ENCODE results near the gene PIK3C2G. TPM values are rescaled to one million over a fixed set of nuclear protein-coding genes. Genes with fewer than 3 reads are reported as not detected.

PIK3C2G gene
- polyA plus RNA-seq, 1 donor (not counting 4 experiments of a cell fraction or from before 2014, with no cell fraction given): 3.7 TPM

GRCh38 chr12:18277196-18277595, 15.9 kb downstream of the PIK3C2G start:
- no peaks in the 10 kb centered on the region for H3K9me3 ChIP-seq (ENCODE audit: control insufficient read depth, low read depth, low read length)
- no peak overlapping the region for H3K27ac ChIP-seq (ENCODE audit: control insufficient read depth, insufficient read depth, low read length)
- no peak overlapping the region for H3K9ac ChIP-seq (ENCODE audit: control insufficient read depth, extremely low read depth, insufficient read depth, low read length)
- H2AFZ ChIP-seq (ENCODE audit: control insufficient read depth, low read length): peak overlapping the region; percentile 57
- peak overlapping the region; percentile 35 for H3K4me2 ChIP-seq (ENCODE audit: control insufficient read depth, extremely low read depth, insufficient read depth, low read depth, low read length)
- H3K27me3 ChIP-seq (ENCODE audit: control insufficient read depth, extremely low read depth, insufficient read depth, low read length): no peaks in the 10 kb centered on the region
- H3K9me1 ChIP-seq (ENCODE audit: control insufficient read depth, extremely low read depth, insufficient read depth, low read length): no peaks in the 10 kb centered on the region
- no peak for DNase-seq (ENCODE audit: low read depth, low spot score)
- H3K79me2 ChIP-seq (ENCODE audit: control insufficient read depth, insufficient read depth, low read length): peaks cover 3% of the 10 kb centered on the region
- H3K36me3 ChIP-seq (ENCODE audit: control insufficient read depth in 2 of 2, extremely low read depth in 1 of 2, insufficient read depth in 2 of 2, low read length in 2 of 2): no peaks in the 10 kb centered on the region
- dilution Hi-C loops (cut with MboI; ENCODE audit: extremely low pct_ligation_motif_present, low sequenced_read_pairs): no loop called here
- no peaks in the 10 kb centered on the region for H4K20me1 ChIP-seq (ENCODE audit: control insufficient read depth, extremely low read depth, insufficient read depth, low read length)
- peak; percentile 34 for FAIRE-seq
- H3K4me1 ChIP-seq (ENCODE audit: control insufficient read depth, extremely low read depth, insufficient read depth, low read length): peaks cover 25% of the 10 kb centered on the region
- peak overlapping the region in 1 of 3 experiments; percentile 47 for H3K4me3 ChIP-seq (ENCODE audit: control insufficient read depth in 2 of 3, extremely low read depth in 1 of 3, insufficient read depth in 2 of 3, low read depth in 1 of 3, low read length in 3 of 3)
- TF ChIP-seq CTCF (optimal IDR thresholded peaks at IDR 0.05 in 1 of 3, IDR thresholded peaks at IDR 0.05 in 1 of 3, conservative IDR thresholded peaks at IDR 0.05 in 1 of 3; ENCODE audit: extremely low read depth in 1 of 3, insufficient read depth in 2 of 3, low read length in 3 of 3) (no peak), EZH2 (IDR thresholded peaks at IDR 0.05; ENCODE audit: low read length) (no peak)

- no peaks in the 10 kb centered on the region for H3K36me3 ChIP-seq (ENCODE audit: control insufficient read depth in 2 of 2, extremely low read depth in 1 of 2, insufficient read depth in 2 of 2, low read length in 2 of 2)
- H3K4me2 ChIP-seq (ENCODE audit: control insufficient read depth, extremely low read depth, insufficient read depth, low read depth, low read length): no peak overlapping the region
- no peak overlapping the region for H2AFZ ChIP-seq (ENCODE audit: control insufficient read depth, low read length)
- peaks cover 32% of the 10 kb centered on the region for H3K4me1 ChIP-seq (ENCODE audit: control insufficient read depth, extremely low read depth, insufficient read depth, low read length)
- H3K9ac ChIP-seq (ENCODE audit: control insufficient read depth, extremely low read depth, insufficient read depth, low read length): no peak overlapping the region
- no peaks in the 10 kb centered on the region for H4K20me1 ChIP-seq (ENCODE audit: control insufficient read depth, extremely low read depth, insufficient read depth, low read length)
- no peaks in the 10 kb centered on the region for H3K27me3 ChIP-seq (ENCODE audit: control insufficient read depth, extremely low read depth, insufficient read depth, low read length)
- FAIRE-seq: no peak
- no peaks in the 10 kb centered on the region for H3K9me3 ChIP-seq (ENCODE audit: control insufficient read depth, low read depth, low read length)
- H3K9me1 ChIP-seq (ENCODE audit: control insufficient read depth, extremely low read depth, insufficient read depth, low read length): no peaks in the 10 kb centered on the region
- no peak for TF ChIP-seq CTCF (optimal IDR thresholded peaks at IDR 0.05 in 1 of 3, IDR thresholded peaks at IDR 0.05 in 1 of 3, conservative IDR thresholded peaks at IDR 0.05 in 1 of 3; ENCODE audit: extremely low read depth in 1 of 3, insufficient read depth in 2 of 3, low read length in 3 of 3)
- dilution Hi-C loops (cut with MboI; ENCODE audit: extremely low pct_ligation_motif_present, low sequenced_read_pairs): no loop called here
- H3K27ac ChIP-seq (ENCODE audit: control insufficient read depth, insufficient read depth, low read length): no peak overlapping the region
- no peak overlapping the region for H3K4me3 ChIP-seq (ENCODE audit: control insufficient read depth in 2 of 3, extremely low read depth in 1 of 3, insufficient read depth in 2 of 3, low read depth in 1 of 3, low read length in 3 of 3)
- H3K79me2 ChIP-seq (ENCODE audit: control insufficient read depth, insufficient read depth, low read length): no peaks in the 10 kb centered on the region
- DNase-seq (ENCODE audit: low read depth, low spot score): no peak
Observed at GRCh38 chr12:18280728-18281127, 19.4 kb downstream of the PIK3C2G start.

All from keratinocyte (primary cell).